ENCODE results near the gene ESYT2.
"Not testable (repeated sequence)": the region's sequence is repeated elsewhere in the genome, so short reads cannot be mapped to it uniquely, and the experiment has no call there.

ESYT2 gene

GRCh38 chr7:158854681-158855081, 25.4 kb upstream of the ESYT2 start:
- no peak for DNase-seq

DNA sequence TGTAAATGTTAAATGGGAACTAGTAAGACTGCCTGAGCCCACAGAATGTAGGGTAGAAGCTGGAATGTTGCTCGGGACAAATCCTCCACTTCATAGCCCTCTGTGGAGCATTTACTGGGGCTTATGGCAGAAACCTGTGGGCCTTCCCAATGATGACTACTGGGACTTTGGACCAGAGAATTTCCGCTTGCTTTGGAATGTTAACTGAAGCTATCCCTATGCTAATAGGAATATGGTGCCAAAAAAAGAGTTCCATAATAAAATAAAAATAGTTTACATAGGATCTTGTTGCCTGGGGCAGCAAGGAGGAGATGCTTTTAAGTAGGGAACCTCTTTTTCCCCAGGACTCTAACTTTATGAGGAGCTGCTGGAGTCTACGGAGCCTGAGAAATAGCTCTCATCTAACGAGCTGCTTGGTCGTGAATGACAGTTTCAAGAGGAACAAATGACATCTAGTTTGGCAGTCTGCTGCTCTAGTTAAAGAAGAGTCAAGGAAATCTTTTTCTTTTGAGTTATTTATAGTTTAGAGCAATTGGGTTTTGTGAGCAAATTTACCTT, 21.3 kb upstream of the ESYT2 start:
- no peak for DNase-seq

DNA sequence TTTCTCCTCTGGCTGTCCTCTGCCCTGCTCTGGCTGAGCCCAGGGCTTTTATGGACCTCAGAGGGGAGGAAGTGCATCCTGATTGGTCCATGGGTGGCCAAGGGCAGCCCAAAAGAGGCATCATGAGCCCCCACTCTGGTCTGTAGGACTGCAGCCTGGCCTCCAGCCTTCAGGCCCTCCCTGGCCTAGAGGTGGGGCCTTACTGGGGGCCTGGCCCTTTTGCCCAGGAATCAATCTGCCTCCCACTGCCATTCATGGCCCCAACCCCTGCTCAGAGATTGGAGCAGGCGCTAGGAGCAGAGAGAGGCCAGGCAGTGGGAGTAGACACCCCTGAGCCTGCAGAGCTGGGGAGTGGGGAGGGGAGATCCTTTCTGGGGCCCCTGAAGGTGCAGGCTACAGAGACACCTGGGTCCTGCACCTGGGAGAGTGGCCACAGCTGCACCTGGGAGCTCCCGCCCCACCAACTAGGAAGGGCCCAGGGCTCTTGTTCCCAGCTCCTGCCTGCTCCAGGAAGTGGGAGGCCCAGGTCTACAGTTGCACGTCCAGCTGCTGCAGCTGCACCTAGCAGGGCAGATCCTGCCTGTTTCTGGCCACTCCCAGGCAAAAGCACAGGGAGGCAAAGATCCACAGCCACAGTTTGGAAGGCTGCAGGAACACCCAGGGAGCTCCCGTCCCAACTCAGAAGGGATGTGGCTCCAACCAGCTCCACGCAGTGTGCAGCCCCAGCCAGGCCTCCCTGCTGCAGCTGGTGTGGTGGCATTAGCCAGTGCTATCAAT, 20.6 kb upstream of the ESYT2 start:
- no peak for DNase-seq

- DNase-seq, result no peak
Observed at GRCh38 chr7:158849442-158849767, 20.1 kb upstream of the ESYT2 start.

GRCh38 chr7:158847451-158847866, 18.1 kb upstream of the ESYT2 start:
- DNase-seq, result no peak

DNA sequence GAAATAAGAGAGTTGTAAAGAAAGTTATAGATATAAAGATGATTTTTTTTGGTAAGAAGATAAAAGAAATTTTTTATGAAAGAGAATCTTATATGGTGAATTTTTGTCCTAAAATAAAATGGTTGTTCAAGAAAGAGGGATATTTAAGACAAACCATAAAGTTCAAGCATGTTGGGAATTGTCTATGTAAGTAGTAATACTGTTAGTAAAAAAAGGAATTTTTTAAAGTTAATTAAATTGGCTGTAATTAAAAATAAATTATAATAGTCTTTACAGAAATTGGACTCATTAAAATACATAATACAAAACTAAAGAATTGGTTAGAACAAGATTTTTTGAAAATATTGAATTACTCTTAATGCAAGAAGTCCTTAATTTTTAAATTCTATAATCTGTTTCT, 17.0 kb upstream of the ESYT2 start:
- no peak for DNase-seq

GRCh38 chr7:158843771-158844170, 14.5 kb upstream of the ESYT2 start:
- no peak for DNase-seq

GRCh38 chr7:158842486-158842885, 13.2 kb upstream of the ESYT2 start:
- DNase-seq, result no peak

- DNase-seq, result no peak
Observed at GRCh38 chr7:158840604-158841003, 11.3 kb upstream of the ESYT2 start.

DNA sequence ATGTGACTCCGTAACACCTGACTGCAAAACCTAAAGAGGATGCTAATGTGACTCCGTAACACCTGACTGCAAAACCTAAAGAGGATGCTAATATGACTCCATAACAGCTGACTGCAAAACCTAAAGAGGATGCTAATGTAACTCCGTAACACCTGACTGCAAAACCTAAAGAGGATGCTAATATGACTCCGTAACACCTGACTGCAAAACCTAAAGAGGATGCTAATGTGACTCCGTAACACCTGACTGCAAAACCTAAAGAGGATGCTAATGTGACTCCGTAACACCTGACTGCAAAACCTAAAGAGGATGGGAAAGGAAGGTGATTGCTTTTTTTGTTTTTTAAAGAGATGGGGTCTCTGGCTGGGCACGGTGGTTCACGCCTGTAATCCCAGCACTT, 9.9 kb upstream of the ESYT2 start:
- DNase-seq, result not testable (repeated sequence)

- DNase-seq, result no peak
Observed at GRCh38 chr7:158837790-158838637, 8.7 kb upstream of the ESYT2 start.

GRCh38 chr7:158836692-158837091, 7.4 kb upstream of the ESYT2 start:
- DNase-seq, result no peak

DNA sequence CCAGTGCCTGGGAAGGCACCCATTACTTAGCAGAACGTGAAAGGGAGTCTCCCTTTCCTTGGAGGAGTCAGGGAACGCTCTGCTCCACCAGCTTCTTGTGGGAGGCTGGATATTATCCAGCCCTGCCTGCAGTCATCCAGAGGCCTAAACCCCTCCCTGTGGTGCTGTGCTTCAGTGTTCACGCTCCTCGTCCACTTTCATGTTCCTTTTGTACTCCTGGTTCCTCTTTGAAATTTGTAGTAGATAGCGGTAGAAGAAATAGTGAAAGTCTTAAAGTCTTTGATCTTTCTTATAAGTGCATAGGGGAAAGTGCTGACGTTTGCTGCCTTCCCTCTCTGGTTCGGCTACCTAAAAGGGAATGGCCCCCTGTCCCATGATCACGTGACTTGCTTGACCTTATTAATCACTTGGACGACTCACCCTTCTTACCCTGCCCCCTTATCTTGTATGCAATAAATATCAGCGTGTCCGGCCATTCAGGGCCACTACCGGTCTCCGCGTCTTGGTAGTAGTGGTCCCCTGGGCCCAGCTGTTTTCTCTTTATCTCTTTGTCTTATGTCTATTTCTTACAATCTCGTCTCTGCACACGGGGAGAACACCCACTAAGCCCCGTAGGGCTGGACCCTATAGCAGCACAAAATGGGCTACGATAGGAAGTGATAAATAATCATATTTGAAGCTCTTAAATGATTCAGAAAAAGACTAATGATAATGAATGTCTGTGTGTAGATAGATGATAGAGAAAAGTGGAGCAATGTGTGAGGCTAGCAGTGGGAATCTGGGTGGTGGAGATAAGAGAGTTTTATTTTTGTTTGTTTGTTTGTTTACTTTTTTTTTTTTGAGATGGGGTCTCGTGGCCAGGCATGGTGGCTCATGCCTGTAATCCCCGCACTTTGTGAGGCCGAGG, 5.8 kb upstream of the ESYT2 start:
- no peak for DNase-seq

DNA sequence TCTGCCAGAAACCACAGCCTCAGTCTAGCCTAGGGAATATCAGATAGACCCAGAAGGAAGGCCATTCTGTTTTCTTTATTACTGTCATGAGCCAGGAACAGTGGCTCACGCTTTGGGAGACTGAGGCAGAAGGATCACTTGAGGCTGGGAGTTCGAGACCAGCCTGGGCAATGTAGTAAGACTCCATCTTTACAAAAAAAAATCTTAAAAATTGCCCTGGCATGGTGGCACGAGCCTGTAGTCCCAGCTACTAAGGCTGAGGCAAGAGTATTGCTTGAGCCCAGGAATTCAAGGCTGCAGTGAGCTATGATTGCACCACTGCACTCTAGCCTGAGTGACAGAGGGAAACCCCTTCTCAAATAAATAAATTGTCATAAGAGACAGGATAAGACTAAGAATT, 3.7 kb upstream of the ESYT2 start:
- DNase-seq, result no peak

GRCh38 chr7:158831738-158832091, 2.4 kb upstream of the ESYT2 start:
- DNase-seq, result no peak

DNA sequence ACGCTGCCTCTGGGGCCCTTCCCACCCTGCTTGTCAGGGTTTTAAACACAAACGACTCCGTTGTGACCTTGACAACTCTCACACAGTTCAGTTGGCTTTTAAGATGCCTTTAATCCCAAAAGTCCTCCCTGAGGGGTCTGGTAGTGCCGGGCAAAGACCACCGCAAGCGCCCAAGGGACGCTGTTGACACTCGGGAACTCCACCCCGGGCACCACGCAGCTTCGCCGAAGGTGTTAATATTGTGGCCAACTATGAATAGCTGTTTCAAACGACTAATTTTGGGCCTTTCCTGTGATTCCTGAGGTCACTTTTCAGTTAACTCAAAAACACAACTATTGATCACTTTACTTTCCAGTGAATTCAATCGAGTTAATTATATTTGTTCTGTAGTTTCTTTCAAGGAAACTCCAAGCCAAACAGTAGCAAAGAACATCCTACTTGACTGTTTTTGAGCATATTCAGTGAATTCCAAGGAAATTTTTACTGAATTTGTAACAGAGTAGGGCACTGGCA, 958 bp upstream of the ESYT2 start:
- no peak for DNase-seq

GRCh38 chr7:158829021-158829341, 328 bp downstream of the ESYT2 start:
- peak; percentile 56 for DNase-seq

DNA sequence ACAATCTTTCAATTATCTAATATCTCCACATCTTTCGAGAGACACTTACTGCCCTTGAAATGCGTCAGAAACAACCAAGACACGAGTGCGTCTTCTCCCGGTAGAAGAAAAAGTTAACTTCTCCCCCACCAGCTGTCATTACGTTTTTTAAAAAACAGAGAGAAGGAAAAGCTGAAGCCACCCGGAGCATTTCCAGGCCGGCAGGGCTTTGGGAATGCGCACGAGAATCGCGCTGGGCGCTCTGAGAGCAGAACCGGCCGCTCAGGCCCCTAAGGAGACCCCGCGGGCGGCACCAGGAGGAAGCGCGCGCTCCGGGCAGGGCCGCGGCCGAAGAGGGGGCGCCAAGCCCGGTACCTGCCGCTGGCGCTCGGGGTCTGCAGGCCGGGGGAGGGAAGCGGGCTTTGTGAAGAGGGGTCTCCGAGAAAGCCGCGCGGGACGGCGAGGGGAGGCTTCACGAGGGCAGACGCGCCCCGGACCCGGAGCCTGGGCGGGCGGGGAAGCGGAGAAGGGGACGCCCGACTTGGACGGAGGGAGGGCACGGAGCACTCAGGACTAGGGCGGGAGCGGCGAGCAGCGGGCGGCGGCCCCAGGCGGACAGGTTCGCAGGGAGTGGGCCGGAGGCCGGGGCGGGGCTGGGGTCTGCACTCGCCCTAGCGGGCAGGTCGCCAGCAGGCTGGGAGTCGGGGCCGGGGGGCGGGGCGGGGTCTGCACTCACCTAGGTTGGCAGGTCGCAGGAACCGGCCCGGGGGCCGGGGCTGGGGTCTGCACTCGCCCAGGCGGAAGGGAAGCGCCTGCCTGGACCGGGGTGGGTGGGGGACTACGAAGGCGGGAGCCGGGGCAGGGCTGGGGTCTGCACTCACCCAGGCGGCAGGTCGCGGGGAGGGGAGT, 932 bp downstream of the ESYT2 start:
- DNase-seq, result no peak

DNA sequence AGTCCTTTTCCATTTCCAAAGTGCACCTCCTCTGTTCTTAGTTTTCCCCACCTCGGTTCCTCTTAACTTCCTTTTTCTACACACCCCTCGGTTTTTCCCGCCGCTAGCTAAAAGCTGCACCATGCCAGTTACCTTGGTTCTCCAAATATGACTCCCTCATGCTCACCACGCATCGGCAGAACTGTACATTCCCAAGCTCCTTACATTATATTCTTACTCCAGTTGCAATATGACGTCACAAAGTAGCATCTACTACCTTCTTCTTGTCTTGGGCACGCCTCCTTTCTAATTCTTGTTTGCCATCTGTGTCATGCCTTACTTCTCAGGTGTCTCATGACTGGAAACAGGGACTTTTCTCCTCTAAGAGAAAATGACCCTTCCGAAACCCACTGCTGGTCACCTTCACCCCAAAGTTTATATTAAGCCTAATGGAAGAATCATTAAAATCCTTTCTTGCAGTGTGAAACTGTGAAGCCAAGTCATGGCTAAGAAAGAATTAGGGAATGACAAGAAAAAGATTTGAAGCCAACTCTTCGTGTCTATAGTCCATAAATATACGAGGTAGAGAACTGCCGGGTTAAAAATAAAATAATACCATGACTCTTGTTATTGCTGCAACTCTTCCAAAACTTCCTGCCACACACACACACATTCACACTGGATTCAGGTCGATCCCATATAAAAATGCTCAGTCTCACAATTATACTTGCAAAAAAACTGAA, 1.7 kb downstream of the ESYT2 start:
- no peak for DNase-seq

- no peak for DNase-seq
Observed at GRCh38 chr7:158825628-158826289, 3.5 kb downstream of the ESYT2 start.

DNA sequence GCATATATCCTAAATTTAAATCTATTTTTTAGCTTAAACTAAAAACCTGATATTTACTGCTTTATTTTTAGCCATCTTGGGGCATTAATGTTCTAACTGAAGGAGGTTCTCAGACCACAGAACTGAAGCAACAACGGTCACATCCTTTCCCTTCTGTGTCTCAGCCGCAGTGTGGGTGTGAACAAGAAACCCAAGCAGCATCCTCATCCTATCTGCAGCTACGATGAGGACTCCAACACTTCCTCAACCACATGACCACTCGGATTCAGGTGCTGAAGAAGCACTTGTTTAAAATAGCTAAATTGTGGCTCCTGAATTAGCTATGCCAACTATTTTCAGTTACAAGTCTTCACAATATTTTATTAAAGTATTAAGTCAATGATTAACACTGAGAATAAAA, 5.3 kb downstream of the ESYT2 start:
- DNase-seq, result no peak

All from NCI-H2171 treated with DMSO at 0.1 percent for 48 hours (cell line).